ENCODE data around the gene SH3RF3.

SH3RF3 gene

GRCh38 chr2:109141006-109141600 is 12.1 kb downstream of the SH3RF3 start:
- no peak for DNase-seq

- DNase-seq, result no peak
These were observed 12.8 kb downstream of the SH3RF3 start for GRCh38 chr2:109141727-109142283.

- DNase-seq, result no peak
These were observed 13.6 kb downstream of the SH3RF3 start for GRCh38 chr2:109142416-109143210.

- no peak for DNase-seq
These were observed 14.5 kb downstream of the SH3RF3 start for GRCh38 chr2:109143214-109144187.

- no peak for DNase-seq
These were observed 15.3 kb downstream of the SH3RF3 start for GRCh38 chr2:109144271-109144670.

GRCh38 chr2:109144721-109145120 is 15.7 kb downstream of the SH3RF3 start:
- DNase-seq, result no peak

GRCh38 chr2:109145286-109145685 is 16.3 kb downstream of the SH3RF3 start:
- DNase-seq, result no peak

GRCh38 chr2:109147405-109147804 is 18.4 kb downstream of the SH3RF3 start:
- no peak for DNase-seq

- DNase-seq, result no peak
These were observed 19.2 kb downstream of the SH3RF3 start for GRCh38 chr2:109148117-109148746.

GRCh38 chr2:109148991-109149645 is 20.1 kb downstream of the SH3RF3 start:
- no peak for DNase-seq

GRCh38 chr2:109150559-109150958 is 21.6 kb downstream of the SH3RF3 start:
- no peak for DNase-seq

GRCh38 chr2:109151519-109151918 is 22.5 kb downstream of the SH3RF3 start:
- DNase-seq, result no peak

GRCh38 chr2:109153005-109153784 is 24.2 kb downstream of the SH3RF3 start:
- no peak for DNase-seq

- no peak for DNase-seq
These were observed 24.8 kb downstream of the SH3RF3 start for GRCh38 chr2:109153807-109154206.

GRCh38 chr2:109154226-109154625 is 25.2 kb downstream of the SH3RF3 start:
- DNase-seq, result no peak

GRCh38 chr2:109155553-109156451 is 26.8 kb downstream of the SH3RF3 start:
- no peak for DNase-seq

GRCh38 chr2:109157563-109158105 is 28.6 kb downstream of the SH3RF3 start:
- no peak for DNase-seq

- DNase-seq, result no peak
These were observed 29.2 kb downstream of the SH3RF3 start for GRCh38 chr2:109158237-109158636.

GRCh38 chr2:109159096-109159495 is 30.1 kb downstream of the SH3RF3 start:
- DNase-seq, result no peak

All from NCI-H748 treated with DMSO at 0.1 percent for 48 hours (cell line).